ENCODE results near the gene COL2A1.

COL2A1 gene

DNA sequence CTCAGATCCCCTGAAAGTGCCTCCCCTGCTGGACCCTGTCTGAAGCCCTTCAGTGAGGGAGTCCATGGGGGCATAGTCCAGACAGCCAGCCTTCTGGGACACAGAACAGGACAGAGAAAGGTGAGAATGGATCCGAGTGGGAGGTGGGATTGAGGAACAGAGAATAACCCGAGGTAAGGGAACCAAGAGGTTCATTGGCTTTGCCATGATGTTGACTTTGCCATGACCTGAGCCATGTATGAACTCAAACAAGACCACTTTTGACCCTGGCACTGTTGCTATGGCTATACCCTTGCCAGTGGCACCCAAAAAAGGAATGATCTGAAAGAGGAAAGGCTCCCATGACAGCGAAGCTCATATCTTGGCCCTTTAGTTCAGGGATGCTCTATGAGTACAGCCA is 76.9 kb downstream of the COL2A1 start:
- Histone ChIP-seq H3K36me3 (ENCODE audit: insufficient read depth, low read length) (no peaks in the 10 kb centered on the region), H3K4me3 (ENCODE audit: low read length) (no peak overlapping the region), H3K9me3 (ENCODE audit: low read length) (no peaks in the 10 kb centered on the region), H2AFZ (ENCODE audit: low read depth, low read length) (no peak overlapping the region), H3K27me3 (ENCODE audit: insufficient read depth, low read length) (peaks cover 37% of the 10 kb centered on the region), H3K4me1 (ENCODE audit: insufficient read depth, low read length) (no peaks in the 10 kb centered on the region)
